ENCODE data around the gene LEF1.

The LEF1 gene

DNA sequence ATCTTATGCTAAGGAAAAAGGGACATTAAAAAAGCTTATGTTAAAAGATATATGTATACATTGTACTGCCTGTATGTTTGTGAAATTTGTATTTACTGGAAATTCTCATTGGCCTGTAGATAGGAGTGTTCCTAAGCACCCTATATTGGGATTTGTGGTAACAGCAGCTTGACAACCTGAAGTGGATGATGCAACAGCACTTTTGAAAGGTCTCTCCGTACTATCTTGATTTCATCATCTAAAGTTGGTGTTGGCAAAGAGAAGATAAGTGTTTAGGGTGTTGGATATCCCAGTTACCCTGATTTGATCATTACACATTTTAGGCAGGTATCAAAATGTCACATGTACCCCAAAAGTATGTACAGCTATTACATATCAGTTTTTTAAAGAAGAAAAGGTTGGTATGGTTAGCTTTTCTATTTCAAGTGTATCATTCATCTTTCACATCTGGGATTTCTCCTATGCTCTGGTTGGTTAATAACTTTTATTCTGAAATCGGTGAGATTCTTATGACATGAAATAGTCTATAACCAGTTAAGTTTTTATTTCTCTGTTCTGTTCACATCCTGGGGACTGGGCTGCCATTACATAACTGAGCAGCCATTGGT lies 168.7 kb downstream of the LEF1 start:
- peaks cover 7% of the 10 kb centered on the region for H3K9me3 ChIP-seq (ENCODE audit: control insufficient read depth, insufficient read depth, low read length)
- no peak overlapping the region for H3K9ac ChIP-seq (ENCODE audit: low read depth, low read length)
- 0 out of 2 replicates have a peak, but pooled peaks cover 5% of the 10 kb centered on the region for H3K36me3 ChIP-seq (ENCODE audit: insufficient read depth, low read length)
- no peaks in the 10 kb centered on the region for H3K4me1 ChIP-seq (ENCODE audit: insufficient read depth, low read length)

DNA sequence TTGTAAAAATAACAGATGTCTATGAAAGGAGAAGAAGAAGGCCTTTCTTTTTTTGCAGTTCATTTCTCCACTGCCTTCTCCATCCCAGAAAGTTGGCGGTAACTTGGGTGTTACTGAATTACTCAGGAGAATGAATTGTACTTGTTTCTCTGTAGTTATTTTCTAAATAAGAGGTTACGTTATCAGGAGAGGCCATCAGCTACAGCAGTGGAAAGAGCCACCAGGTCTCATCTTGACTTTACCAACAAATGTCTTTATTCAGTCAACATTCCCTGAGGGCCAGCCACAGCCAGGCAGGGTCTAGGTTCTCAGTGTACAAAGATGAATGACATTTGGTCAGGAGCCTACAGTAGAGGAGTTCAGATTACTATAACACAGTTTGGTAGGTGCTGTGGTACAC lies 170.9 kb downstream of the LEF1 start:
- peaks cover 7% of the 10 kb centered on the region for H3K9me3 ChIP-seq (ENCODE audit: control insufficient read depth, insufficient read depth, low read length)
- no peak overlapping the region for H3K9ac ChIP-seq (ENCODE audit: low read depth, low read length)
- H3K4me1 ChIP-seq (ENCODE audit: insufficient read depth, low read length), result peaks cover 12% of the 10 kb centered on the region
- H3K36me3 ChIP-seq (ENCODE audit: insufficient read depth, low read length), result 0 out of 2 replicates have a peak, but pooled peaks cover 5% of the 10 kb centered on the region
